ENCODE data around the gene MED16. TPM values are rescaled to one million over a fixed set of nuclear protein-coding genes. Genes with fewer than 3 reads are reported as not detected.

The MED16 gene
- total and polyA plus RNA-seq, 10 of the 15 experiments (the other 5 are each of a cell fraction or from before 2014, with no cell fraction given) = 0.56 to 51.1 (median 13.6) TPM

DNA sequence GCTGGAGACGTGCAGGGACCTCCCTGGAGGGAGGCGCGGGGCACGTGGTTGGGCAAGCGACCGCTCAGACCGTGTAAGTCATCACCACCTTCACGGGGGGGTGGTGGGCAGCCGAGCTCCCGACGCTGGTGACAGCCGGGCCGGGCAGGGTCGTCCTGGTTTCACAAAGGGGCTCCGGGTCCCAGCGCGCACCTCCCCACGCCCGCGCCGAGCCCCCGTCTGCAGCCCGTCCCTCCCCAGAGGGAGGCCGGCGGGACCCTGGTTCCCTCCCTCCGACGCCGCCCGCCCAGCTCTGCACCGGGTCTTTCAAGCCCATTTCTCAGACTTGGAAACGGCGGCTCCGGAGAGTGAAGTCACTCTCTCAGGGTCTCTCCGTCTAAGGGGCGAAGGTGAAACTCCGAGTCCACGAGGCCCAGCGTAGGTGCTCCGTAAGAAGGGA is 32.1 kb upstream of the MED16 start (continued):
- TF ChIP-seq, protein P1, sequence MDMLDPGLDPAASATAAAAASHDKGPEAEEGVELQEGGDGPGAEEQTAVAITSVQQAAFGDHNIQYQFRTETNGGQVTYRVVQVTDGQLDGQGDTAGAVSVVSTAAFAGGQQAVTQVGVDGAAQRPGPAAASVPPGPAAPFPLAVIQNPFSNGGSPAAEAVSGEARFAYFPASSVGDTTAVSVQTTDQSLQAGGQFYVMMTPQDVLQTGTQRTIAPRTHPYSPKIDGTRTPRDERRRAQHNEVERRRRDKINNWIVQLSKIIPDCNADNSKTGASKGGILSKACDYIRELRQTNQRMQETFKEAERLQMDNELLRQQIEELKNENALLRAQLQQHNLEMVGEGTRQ (IDR thresholded peaks at IDR 0.05; ENCODE audit: borderline replicate concordance, low read depth, low read length) = peak; percentile 18
- TF ChIP-seq ZNF274 (IDR thresholded peaks at IDR 0.05; ENCODE audit: insufficient read depth, insufficient read length) (no peak), BHLHE40 (IDR thresholded peaks at IDR 0.05; ENCODE audit: borderline replicate concordance in 1 of 2, low read depth in 2 of 2, low read length in 1 of 2) (peak; percentile 9 to 67; a peak in 2 of 4 replicates), BCL3 (IDR thresholded peaks at IDR 0.05; ENCODE audit: borderline replicate concordance, insufficient read depth, low read depth, low read length, poor library complexity, severe bottlenecking) (no peak)

DNA sequence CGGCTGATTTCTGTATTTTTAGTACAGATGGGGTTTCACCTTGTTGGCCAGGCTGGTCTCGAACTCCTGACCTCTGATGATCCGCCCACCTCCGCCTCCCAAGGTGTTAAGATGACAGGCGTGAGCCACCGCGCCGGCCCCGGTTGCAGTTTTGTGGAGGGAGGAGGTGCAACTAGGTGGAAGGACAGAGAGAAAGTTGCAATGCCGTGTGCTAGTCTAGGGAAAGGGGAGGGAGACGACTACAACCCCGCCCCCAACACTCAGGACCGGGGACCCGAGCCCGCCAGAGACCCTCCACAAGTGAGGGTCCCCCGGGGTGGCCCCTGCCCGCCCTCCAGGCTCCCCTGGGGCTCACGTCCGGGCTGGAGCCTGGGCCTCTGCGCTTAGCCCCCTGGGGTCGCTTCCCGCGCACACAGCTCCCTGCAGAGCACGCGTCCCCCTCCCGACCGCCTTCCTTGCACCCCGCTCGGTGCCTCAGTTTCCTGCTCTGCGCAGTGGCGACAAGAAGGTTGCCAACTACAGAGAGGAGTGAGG is 31.6 kb upstream of the MED16 start:
- in situ Hi-C loops (cut with MboI) = loop anchor here (5.0 kb wide), 3 partner anchors 58 to 152 kb away; partner anchors contain the start of genes CFD and WDR18
- Histone ChIP-seq H3K79me2 (ENCODE audit: control insufficient read depth, insufficient read depth, low read length) (peaks cover 47% of the 10 kb centered on the region), H2AFZ (ENCODE audit: control insufficient read depth, low read depth, low read length) (peak overlapping the region; percentile 78), H3K9ac (ENCODE audit: control insufficient read depth, insufficient read depth, low read length) (peak overlapping the region; percentile 97), H3K27me3 (replicated peaks in 1 of 2; ENCODE audit: control insufficient read depth in 2 of 2, insufficient read depth in 2 of 2, low read length in 1 of 2) (no peaks in the 10 kb centered on the region), H3K4me1 (ENCODE audit: control insufficient read depth, insufficient read depth, low read length) (peaks cover 23% of the 10 kb centered on the region), H3K36me3 (ENCODE audit: control insufficient read depth in 2 of 2, insufficient read depth in 2 of 2, low read length in 1 of 2) (peaks cover 3 to 6% of the 10 kb centered on the region in 2 experiments; a peak in 3 of 4 replicates), H3K9me3 (replicated peaks; ENCODE audit: control insufficient read depth, insufficient read depth, low read length) (no peaks in the 10 kb centered on the region), H3K4me2 (ENCODE audit: control insufficient read depth, insufficient read depth) (peak overlapping the region; percentile 89), H3K4me3 (peak overlapping the region; percentile 99), H4K20me1 (ENCODE audit: control insufficient read depth, insufficient read depth) (no peaks in the 10 kb centered on the region), H3K27ac (ENCODE audit: control insufficient read depth, insufficient read depth) (peak overlapping the region; percentile 96)
- no peak for DNase-seq (ENCODE audit: low read depth, low spot score)
- BruUV-seq (replicated peaks) = no TSS peak
- peak; percentile 49 for FAIRE-seq
- ChIA-PET RAD21 (ENCODE audit: unreplicated experiment) (interaction anchor here (0.7 to 4.4 kb wide), 9 partner anchors 14 to 209 kb away, joined by 3 to 95 read pairs (median 4); partner anchors contain the start of gene WDR18), SMC1A (ENCODE audit: uncharacterized antibody, unreplicated experiment) (interaction anchor here (1.0 to 4.3 kb wide), 6 partner anchors 14 to 61 kb away, joined by 3 to 119 read pairs (median 9); partner anchors contain the start of gene WDR18), CTCF (interaction anchor here (0.6 to 4.0 kb wide), 12 partner anchors 20 to 172 kb away, joined by 3 to 150 read pairs (median 4); partner anchors contain the start of gene WDR18), POLR2A (interaction anchor here (0.6 to 3.9 kb wide), 4 partner anchors 14 to 60 kb away, joined by 3 to 36 read pairs (median 20); partner anchors contain the start of gene WDR18)
- intact Hi-C loops (cut with micrococcal nuclease; ENCODE audit: unreplicated experiment) = loop anchor here (1.0 to 10.0 kb wide), 4 partner anchors 23 to 320 kb away; partner anchors contain the start of genes ATP5F1D, GRIN3B, MIDN and WDR18
- peak; percentile 16 for ATAC-seq
- WGBS (ENCODE audit: insufficient coverage, insufficient replicate concordance, low lambda C conversion rate, missing lambda C conversion rate) = under 1% methylated on average over 25 of the region's 31 CpGs
- peak; percentile 28 for TF ChIP-seq SKIL (IDR thresholded peaks at IDR 0.05; ENCODE audit: low read depth, poor library complexity, severe bottlenecking)
- TF ChIP-seq NBN (IDR thresholded peaks at IDR 0.05) = peak; percentile 21; the same call in 1 of the 2 replicates
- 0 out of 3 replicates have a peak, but pooled peaks of 1 of the 2 experiments have one; percentile 48 for TF ChIP-seq EGR1 (IDR thresholded peaks at IDR 0.05; ENCODE audit: borderline replicate concordance in 1 of 2, low read depth in 2 of 2, low read length in 2 of 2)
- peak; percentile 80; the same call in 1 of the 2 replicates for TF ChIP-seq ZNF217 (IDR thresholded peaks at IDR 0.05)
- 0 out of 2 replicates have a peak, but pooled peaks have one; percentile 18 for TF ChIP-seq CHD4 (IDR thresholded peaks at IDR 0.05)
- no peak for TF ChIP-seq NFYA (IDR thresholded peaks at IDR 0.05; ENCODE audit: borderline replicate concordance, low read depth, low read length)
- peak; percentile 37; the same call in 1 of the 2 replicates for TF ChIP-seq POLR2A (IDR thresholded peaks at IDR 0.05; ENCODE audit: low read depth, low read length)
- 0 out of 2 replicates have a peak, but pooled peaks have one; percentile 31 for TF ChIP-seq MLLT1 (IDR thresholded peaks at IDR 0.05)
- peak; percentile 54 for TF ChIP-seq MEF2B (IDR thresholded peaks at IDR 0.05; ENCODE audit: partially characterized antibody, poor library complexity, severe bottlenecking)
- TF ChIP-seq SP1 (IDR thresholded peaks at IDR 0.05; ENCODE audit: low read depth, low read length) = no peak
